ENCODE measurements around the gene DNAI2. TPM values are rescaled to one million over a fixed set of nuclear protein-coding genes. Genes with fewer than 3 reads are reported as not detected.

The DNAI2 gene
- polyA plus RNA-seq, 3 donors from 2014 or later = 0.74 TPM; not detected in 2

DNA sequence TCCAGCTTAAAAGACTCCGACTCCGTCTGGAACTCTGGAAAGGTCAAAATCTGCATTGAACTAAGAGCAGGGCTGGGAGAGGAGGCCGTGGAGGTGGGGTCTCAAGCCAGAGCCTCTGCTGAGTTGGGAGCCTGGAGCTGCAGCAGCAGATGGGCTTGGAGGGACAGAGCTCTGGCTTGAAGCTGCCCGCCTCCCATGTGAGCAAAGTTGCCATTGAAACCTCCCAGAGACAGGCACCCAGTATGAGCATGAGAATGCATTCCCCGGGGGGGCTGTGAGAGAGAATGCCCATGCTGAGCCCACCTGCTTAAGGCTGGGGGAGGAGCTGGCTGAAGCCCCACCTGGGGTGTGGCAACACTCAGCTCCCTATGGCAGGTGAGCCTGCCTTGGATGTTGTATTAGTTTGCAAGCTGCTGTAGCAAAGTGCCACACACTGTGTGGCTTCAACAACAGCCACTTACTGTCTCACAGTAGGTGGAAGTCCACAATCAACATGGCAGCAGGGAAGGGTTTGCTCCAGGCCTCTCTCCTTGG, 61.6 kb downstream of the DNAI2 start:
- Mint-ChIP-seq H3K27me3 (ENCODE audit: low read depth in 3 of 3) (peaks cover 0 to 2% (median 1%) of the 10 kb centered on the region in 3 donors), H3K4me3 (no peak overlapping the region), H3K27ac (no peak overlapping the region), H3K36me3 (no peaks in the 10 kb centered on the region), H3K4me1 (no peaks in the 10 kb centered on the region), H3K9me3 (no peaks in the 10 kb centered on the region)
- no peak for DNase-seq

DNA sequence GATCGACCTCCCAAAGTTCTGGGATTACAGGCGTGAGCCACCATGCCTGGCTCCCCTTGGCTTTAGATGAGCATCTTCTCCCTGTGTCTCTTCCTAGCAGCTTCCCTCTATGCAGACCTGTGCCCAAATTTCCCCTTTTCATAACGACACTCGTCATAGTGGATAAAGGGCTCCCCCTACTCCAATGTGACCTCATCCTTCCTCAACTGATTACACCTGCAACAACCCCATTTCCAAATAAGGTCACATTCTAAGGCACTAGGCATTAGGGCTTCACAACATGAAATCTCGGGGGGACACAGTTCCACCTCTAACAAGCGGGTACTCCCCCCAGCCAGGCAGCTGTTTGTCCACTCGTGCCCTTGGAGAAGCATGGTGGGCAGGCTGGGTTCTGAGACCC, 62.3 kb downstream of the DNAI2 start:
- Mint-ChIP-seq H3K4me1 (no peaks in the 10 kb centered on the region), H3K27me3 (ENCODE audit: low read depth in 3 of 3) (peaks cover 0 to 2% (median 1%) of the 10 kb centered on the region in 3 donors), H3K27ac (no peak overlapping the region), H3K36me3 (no peaks in the 10 kb centered on the region), H3K9me3 (no peaks in the 10 kb centered on the region), H3K4me3 (no peak overlapping the region)
- no peak for DNase-seq

DNA sequence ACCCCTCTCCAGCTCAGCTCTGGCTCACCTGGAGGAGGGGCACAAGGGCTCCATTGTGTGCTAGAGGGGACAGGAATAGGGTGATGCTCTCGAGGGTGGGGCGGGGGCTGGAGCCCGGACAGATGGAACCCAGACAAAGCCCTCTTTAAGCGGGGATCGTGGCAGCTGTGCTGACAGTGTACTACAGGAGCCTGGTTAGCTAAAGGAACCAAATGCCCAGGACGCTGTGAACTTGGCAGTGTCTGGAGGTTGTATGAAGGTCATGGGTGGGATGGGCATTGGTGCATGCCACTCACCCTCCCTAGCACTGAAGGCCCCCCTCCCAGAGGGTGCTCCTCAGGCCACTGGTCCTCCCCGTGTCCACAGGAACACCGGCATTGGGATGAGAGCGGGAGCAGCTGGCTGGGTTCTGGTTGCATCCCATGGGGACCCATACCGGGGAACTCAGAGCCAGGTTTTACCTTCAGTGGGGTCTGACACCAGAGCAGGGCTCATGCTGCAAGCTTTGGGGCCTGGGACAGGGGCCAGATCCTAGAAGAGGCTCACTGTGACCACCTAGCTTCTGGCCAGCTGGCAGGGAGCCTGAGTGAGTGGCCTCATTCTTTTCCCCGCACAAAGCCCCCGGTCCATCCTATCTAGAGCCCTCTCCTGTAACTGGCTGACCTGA, 63.9 kb downstream of the DNAI2 start:
- H3K4me3 Mint-ChIP-seq = no peak overlapping the region
- no peaks in the 10 kb centered on the region for H3K4me1 Mint-ChIP-seq
- DNase-seq = no peak
- no peaks in the 10 kb centered on the region for H3K36me3 Mint-ChIP-seq
- no peaks in the 10 kb centered on the region for H3K9me3 Mint-ChIP-seq
- H3K27ac Mint-ChIP-seq = no peak overlapping the region
- H3K27me3 Mint-ChIP-seq (ENCODE audit: low read depth in 3 of 3) = peaks cover 0 to 2% (median 1%) of the 10 kb centered on the region in 3 donors

DNA sequence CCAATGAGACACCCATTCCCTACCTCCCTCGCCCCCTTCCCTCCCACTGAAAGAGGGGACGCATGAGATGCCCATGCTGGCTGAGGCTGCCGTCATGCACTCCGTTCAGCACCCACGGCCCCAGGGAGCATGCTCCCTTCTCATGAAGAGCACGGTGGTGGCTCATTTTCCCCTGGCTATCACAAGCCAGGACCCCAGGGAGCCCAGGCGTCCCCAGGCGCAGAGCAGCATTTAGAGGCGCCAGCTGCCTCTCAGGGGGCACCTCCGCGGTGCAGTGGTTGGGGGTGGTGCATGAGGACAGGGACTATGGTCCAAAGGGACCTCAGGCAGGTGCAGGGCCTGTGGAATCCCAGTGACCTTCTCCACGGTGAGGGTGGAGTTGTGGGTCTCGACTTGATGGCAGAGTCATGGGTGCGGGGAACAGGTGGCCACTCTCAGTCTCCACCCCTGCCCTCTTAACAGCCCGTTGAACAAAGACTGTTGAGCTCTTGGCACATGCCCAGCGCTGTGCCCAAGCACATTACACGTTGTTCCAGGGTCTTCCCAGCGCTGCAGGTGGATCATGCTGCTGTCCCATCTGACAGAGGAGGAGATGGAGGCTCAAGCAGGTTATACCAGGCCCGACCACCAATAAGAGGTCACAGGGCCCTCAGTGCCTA, 65.6 kb downstream of the DNAI2 start:
- H3K36me3 Mint-ChIP-seq = no peaks in the 10 kb centered on the region
- H3K27me3 Mint-ChIP-seq (ENCODE audit: low read depth in 3 of 3) = peaks cover 0 to 2% (median 1%) of the 10 kb centered on the region in 3 donors
- H3K4me1 Mint-ChIP-seq = no peaks in the 10 kb centered on the region
- no peak overlapping the region for H3K4me3 Mint-ChIP-seq
- no peak for DNase-seq
- no peaks in the 10 kb centered on the region for H3K9me3 Mint-ChIP-seq
- H3K27ac Mint-ChIP-seq = no peak overlapping the region

DNA sequence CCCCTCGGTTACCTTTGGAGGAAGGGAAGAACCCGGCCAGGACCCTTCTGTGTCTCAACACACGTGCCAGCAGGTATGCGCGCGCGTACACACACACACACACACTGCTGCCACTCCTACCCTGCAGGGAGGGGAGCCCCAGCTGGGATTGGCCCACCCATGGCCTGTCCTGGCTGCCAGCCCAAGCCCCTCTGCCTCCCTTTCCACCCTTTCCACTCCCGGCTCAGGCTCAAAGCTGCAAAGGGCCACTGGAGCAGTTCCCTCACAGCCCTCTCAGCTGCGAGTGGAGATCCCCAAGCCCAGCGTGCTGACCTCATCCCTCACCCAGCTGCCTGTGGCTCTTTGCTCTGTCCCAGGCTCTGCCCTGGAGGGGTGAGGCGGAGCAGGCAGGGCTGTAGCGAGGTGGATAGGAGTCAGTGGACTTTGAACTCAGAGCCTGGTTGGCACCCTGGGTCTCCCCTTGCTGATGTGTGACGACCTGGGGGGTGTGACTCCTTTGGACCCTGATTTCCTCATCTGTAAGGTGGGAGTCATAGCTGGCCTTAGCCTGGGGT, 66.5 kb downstream of the DNAI2 start:
- no peaks in the 10 kb centered on the region for H3K9me3 Mint-ChIP-seq
- H3K4me3 Mint-ChIP-seq = no peak overlapping the region
- H3K27me3 Mint-ChIP-seq (ENCODE audit: low read depth in 3 of 3) = peaks cover 0 to 2% (median 1%) of the 10 kb centered on the region in 3 donors
- DNase-seq = no peak
- H3K36me3 Mint-ChIP-seq = no peaks in the 10 kb centered on the region
- H3K4me1 Mint-ChIP-seq = no peaks in the 10 kb centered on the region
- no peak overlapping the region for H3K27ac Mint-ChIP-seq

DNA sequence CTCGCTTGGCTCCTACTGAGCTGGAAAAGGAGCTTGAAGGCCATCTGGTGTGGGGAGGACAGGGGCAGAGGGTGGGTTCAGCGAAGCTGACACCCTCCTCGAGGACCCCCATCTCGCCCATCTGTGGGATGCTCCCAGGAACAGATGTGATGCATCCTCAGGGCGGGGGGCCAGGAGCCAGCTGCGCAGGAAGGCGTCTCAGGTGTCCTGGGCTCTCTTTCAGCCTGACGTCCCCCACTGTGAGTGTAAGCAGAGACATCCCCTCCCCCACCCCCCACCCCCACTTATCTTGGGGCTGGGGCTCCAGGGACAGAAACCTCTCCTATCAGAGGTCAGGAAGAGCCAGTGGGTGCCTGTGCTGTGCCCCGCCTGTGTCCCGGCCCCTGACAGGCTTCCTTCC, 68.2 kb downstream of the DNAI2 start:
- no peaks in the 10 kb centered on the region for H3K36me3 Mint-ChIP-seq
- no peak overlapping the region for H3K4me3 Mint-ChIP-seq
- no peak overlapping the region for H3K27ac Mint-ChIP-seq
- H3K9me3 Mint-ChIP-seq = no peaks in the 10 kb centered on the region
- H3K4me1 Mint-ChIP-seq = no peaks in the 10 kb centered on the region
- H3K27me3 Mint-ChIP-seq (ENCODE audit: low read depth in 3 of 3) = peaks cover 0 to 2% (median 1%) of the 10 kb centered on the region in 3 donors
- DNase-seq = no peak

DNA sequence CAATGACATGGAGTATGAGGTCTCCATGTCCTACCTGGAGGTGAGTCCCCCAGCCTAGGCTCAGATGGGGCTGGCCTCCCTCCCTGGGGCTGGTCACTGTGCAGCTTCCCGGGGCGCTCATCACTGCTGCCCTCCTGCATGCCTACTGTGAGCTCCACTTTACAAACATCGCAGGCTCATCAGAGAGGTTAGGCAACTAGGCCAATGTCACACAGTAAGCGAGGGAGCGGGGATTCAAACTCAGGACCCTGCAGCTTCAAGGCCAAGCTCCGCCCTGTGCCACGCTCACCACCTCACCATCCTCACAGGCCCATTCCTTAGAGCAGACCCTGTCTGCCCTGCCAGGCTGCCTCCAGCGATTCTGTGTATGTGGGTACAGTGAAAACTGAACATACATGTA, 69.1 kb downstream of the DNAI2 start:
- Mint-ChIP-seq H3K27ac (no peak overlapping the region), H3K27me3 (ENCODE audit: low read depth in 3 of 3) (peaks cover 0 to 2% (median 1%) of the 10 kb centered on the region in 3 donors), H3K9me3 (no peaks in the 10 kb centered on the region), H3K36me3 (no peaks in the 10 kb centered on the region), H3K4me1 (no peaks in the 10 kb centered on the region), H3K4me3 (no peak overlapping the region)
- DNase-seq = no peak

DNA sequence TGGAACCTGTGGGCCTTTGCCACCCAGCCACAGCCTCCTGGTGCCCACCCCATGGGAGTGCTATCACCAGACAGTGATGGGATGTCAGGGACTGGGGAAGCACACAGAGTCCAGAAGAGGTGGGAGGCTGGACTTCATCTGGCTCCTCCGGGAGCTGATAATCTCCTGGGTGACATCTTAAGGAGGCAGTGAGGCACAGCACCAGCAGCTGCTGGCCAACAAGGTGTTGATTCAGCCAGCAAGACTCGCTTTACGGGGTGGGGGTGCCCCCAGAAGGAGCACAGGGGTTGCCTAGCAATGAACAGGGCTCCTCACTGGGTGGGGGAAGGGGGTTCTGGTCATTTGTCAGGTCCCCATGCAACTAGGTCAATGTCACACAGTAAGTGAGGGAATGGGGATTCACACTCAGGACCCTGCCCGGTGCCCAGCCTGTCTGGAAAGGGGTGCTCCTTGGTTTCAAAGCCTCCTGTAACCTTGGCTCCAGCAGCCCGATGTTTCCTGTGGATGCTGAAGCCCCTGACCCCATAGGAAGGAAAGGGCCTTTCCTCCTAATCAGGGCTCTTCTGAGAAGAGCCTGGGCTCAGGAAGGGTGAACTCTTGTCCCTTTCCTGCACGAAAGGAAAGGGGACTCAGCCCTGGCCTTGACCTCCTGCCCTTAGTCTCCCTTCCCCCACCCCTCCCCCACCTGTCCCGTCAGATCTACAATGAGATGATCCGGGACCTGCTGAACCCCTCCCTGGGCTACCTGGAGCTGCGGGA, 69.7 kb downstream of the DNAI2 start:
- Mint-ChIP-seq H3K36me3 (no peaks in the 10 kb centered on the region), H3K9me3 (peaks cover 0 to 1% (median 0%) of the 10 kb centered on the region in 6 donors), H3K4me1 (no peaks in the 10 kb centered on the region), H3K27me3 (ENCODE audit: low read depth in 3 of 3) (peaks cover 2 to 5% (median 4%) of the 10 kb centered on the region in 3 donors), H3K4me3 (no peak overlapping the region), H3K27ac (no peak overlapping the region)
- DNase-seq = no peak

DNA sequence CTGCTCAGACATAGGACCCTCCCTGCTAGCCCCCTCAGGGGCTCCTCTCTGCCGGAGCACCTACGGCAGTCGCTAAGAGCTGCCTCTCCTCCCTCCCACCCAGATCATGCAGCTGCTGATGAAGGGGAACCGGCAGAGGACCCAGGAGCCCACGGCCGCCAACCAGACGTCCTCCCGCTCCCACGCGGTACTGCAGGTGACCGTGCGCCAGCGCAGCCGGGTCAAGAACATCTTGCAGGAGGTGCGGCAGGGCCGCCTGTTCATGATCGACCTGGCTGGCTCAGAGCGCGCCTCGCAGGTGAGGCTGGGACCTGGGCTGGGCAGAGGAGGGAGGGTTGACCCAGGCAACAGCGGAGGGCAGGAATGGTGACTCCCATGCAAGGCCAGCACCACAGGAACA, 70.6 kb downstream of the DNAI2 start:
- Mint-ChIP-seq H3K9me3 (peaks cover 0 to 1% (median 0%) of the 10 kb centered on the region in 6 donors), H3K36me3 (no peaks in the 10 kb centered on the region), H3K27me3 (ENCODE audit: low read depth in 3 of 3) (peaks cover 2 to 5% (median 5%) of the 10 kb centered on the region in 3 donors), H3K4me1 (no peaks in the 10 kb centered on the region), H3K4me3 (no peak overlapping the region), H3K27ac (no peak overlapping the region)
- no peak for DNase-seq

DNA sequence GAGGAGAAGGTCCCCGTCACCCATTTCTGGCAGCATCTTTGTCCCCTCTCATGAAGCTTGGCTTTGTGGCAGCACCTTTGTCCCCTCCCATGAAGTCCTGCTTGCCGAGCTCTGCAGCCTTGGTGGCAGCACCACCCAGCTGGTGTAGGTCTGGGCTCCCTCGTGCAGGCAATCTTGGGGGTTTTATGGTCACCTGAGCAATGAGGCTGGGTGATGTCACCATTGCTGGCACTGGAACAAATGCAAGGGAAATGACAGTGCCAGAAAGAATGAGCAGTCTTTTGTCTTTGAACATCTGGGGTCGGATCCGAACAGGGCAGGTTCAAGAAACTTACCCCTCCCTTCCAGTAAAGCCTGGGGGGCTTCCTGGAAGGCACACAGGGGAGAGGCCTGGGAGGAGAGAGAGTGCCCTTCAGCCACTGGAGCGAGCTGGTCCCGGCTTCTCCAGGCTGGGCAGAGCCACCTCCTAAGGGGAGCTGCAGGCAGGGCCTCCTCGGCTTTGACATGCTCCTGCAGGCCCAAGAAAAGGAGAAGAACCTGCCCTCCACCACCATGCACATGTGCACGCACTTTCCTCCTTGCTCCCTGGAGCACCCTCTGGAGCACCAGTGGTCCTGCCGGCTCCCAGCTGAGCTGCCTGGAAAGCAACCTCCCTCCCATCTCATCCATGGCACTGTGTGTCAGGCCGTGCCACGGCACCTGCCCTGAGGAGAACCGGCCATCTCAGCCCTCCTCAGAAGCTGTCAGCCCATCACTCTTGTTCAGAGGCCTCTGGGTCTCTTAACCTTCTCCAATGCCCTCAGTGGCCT, 71.6 kb downstream of the DNAI2 start:
- Mint-ChIP-seq H3K27me3 (ENCODE audit: low read depth in 3 of 3) (peaks cover 2 to 7% (median 5%) of the 10 kb centered on the region in 3 donors), H3K4me3 (no peak overlapping the region), H3K9me3 (peaks cover 0 to 3% (median 0%) of the 10 kb centered on the region in 6 donors), H3K4me1 (no peaks in the 10 kb centered on the region), H3K27ac (no peak overlapping the region), H3K36me3 (no peaks in the 10 kb centered on the region)
- DNase-seq = no peak

DNA sequence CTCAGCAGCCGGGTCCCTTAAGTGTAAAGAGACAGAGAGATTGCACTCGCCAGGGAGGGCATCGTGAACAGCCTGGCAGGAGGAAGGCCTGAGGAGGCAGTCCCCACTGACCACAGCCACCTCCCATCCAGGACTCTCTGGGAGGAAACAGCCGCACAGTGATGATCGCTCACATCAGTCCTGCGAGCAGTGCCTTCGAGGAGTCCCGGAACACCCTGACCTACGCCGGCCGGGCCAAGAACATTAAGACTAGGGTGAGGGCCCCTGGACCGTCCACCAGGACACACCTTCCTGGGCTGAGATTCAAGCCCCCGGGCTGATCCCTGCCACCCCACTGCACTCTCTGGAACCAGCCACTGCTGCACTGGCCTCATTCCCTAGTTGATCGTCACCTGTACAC, 73.6 kb downstream of the DNAI2 start:
- Mint-ChIP-seq H3K4me1 (no peaks in the 10 kb centered on the region), H3K27ac (no peak overlapping the region), H3K36me3 (no peaks in the 10 kb centered on the region), H3K27me3 (ENCODE audit: low read depth in 3 of 3) (peaks cover 2 to 9% (median 9%) of the 10 kb centered on the region in 3 donors), H3K4me3 (no peak overlapping the region), H3K9me3 (peaks cover 0 to 4% (median 0%) of the 10 kb centered on the region in 6 donors)
- no peak for DNase-seq

DNA sequence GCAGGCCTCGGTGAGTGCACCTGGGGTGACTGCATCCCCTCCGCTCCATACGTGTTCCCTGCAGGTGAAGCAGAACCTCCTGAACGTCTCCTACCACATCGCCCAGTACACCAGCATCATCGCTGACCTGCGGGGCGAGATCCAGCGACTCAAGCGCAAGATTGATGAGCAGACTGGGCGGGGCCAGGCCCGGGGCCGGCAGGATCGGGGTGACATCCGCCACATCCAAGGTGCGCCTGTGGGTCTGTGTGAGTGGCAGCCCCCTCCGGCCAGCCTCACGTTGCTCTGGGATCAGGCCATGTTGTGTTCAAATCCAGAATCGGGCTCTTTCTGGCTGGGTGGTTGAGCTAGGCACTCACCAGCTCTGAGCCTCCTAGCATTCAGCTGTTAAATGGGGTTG, 75.1 kb downstream of the DNAI2 start:
- Mint-ChIP-seq H3K4me3 (no peak overlapping the region), H3K36me3 (no peaks in the 10 kb centered on the region), H3K4me1 (peaks cover 0 to 2% of the 10 kb centered on the region in 2 donors), H3K27ac (no peak overlapping the region), H3K9me3 (peaks cover 0 to 4% (median 0%) of the 10 kb centered on the region in 6 donors), H3K27me3 (ENCODE audit: low read depth in 3 of 3) (peaks cover 4 to 17% (median 9%) of the 10 kb centered on the region in 3 donors)
- no peak for DNase-seq

DNA sequence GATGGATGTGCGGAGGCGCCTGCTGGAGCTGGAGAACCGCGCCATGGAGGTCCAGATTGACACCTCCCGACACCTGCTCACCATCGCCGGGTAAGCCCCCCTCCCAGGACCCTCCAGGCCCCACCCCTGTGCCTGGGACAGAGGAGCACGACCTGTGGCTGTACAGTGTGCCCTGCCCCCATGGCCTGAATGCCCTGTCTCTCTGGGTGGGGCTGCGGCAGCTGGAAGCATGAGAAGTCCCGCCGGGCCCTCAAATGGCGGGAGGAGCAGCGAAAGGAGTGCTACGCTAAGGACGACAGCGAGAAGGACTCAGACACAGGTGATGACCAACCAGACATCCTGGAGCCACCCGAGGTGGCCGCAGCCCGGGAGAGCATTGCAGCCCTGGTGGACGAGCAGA, 76.5 kb downstream of the DNAI2 start:
- no peak for DNase-seq
- Mint-ChIP-seq H3K36me3 (no peaks in the 10 kb centered on the region), H3K27ac (no peak overlapping the region), H3K4me1 (peaks cover 0 to 3% of the 10 kb centered on the region in 2 donors), H3K27me3 (ENCODE audit: low read depth in 3 of 3) (peaks cover 4 to 17% (median 9%) of the 10 kb centered on the region in 3 donors), H3K9me3 (peaks cover 0 to 4% (median 0%) of the 10 kb centered on the region in 6 donors), H3K4me3 (no peak overlapping the region)

All from immature natural killer cell (primary cell).